RWPE2 (cell line): ENCODE measurements around the gene ANKRD60.

Source experiments
- ATAC-seq: fragments of 200-7000 bp; cut with Tn5 transposase; 3 replicates; pipeline ENCODE4 v1.9.1; 2021; ENCODE audit warnings: low read depth
- DNase-seq: peaks from one replicate; pipeline ENCODE4 v3.0.0-alpha.2; 2020; ENCODE audit warnings: low spot score
- H3K27ac ChIP-seq: fragments of 450-650 bp; 2 replicates; pipeline ENCODE4 v1.5.1; 2017; ENCODE audit warnings: mild to moderate bottlenecking; ENCODE audit not compliant: poor library complexity, severe bottlenecking
- H3K27me3 ChIP-seq: fragments of 250-450 bp; sonication (Bioruptor Pico); 2 replicates; pipeline ENCODE4 v1.5.1; 2021; ENCODE audit warnings: mild to moderate bottlenecking, moderate library complexity; ENCODE audit not compliant: insufficient read depth, poor library complexity, severe bottlenecking
- H3K36me3 ChIP-seq: fragments of 250-450 bp; sonication (Bioruptor Pico); 2 replicates; pipeline ENCODE4 v1.5.1; 2020; ENCODE audit warnings: low read depth, mild to moderate bottlenecking, moderate library complexity
- H3K4me1 ChIP-seq: fragments of 250-450 bp; sonication (Bioruptor Pico); 2 replicates; pipeline ENCODE4 v1.5.1; 2021; ENCODE audit warnings: mild to moderate bottlenecking, moderate library complexity; ENCODE audit not compliant: insufficient read depth, poor library complexity, severe bottlenecking
- H3K4me3 ChIP-seq: fragments of 250-450 bp; sonication (Bioruptor Pico); 2 replicates; pipeline ENCODE4 v1.5.1; 2021; ENCODE audit warnings: mild to moderate bottlenecking, moderate library complexity; ENCODE audit not compliant: severe bottlenecking
- H3K9me3 ChIP-seq: fragments of 250-450 bp; sonication (Bioruptor Pico); 2 replicates; pipeline ENCODE4 v1.5.1; 2021; ENCODE audit warnings: mild to moderate bottlenecking, moderate library complexity; ENCODE audit not compliant: severe bottlenecking
- TF ChIP-seq, protein P1 (sequence below): fragments of 450-650 bp; IDR thresholded peaks from one replicate; pipeline ENCODE4 v1.5.1; 2017; ENCODE audit warnings: mild to moderate bottlenecking, moderate library complexity; ENCODE audit not compliant: poor library complexity, severe bottlenecking

Gene ANKRD60

DNA sequence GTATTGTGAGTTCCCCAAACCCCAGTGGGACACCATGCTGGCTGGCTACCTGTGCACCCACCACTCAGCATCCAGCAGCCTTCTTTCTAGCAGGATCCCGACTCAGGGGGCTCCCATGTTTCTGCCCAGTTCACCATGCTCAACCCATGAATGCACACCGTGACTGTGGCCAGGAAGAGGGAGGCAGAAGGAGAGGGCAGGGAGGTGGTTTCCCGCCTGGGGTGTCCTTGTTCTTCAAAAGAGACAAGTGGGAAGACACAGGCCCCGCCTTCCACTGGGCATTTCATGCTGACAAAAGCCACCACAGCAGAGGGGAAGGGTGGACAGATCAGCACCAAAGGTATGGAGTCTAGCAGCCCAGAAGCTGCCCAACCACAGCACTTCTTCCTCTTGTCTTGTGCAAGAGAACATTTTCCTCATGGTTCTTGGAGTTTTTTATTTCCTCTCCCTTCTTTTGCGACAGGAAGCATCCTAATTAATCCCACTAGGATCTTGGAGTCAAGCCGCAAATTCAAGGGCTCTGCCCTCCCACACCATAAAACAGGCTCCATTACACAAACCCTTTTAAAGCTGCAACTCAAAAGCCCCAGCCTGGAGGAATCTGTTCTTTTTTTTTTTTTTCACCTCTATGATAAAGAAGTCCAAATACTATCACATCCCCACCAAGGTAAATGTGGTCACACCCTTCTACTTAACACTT is 13.5 kb upstream of the ANKRD60 start:
- H3K27me3 ChIP-seq, result no peaks in the 10 kb centered on the region
- DNase-seq, result peak; percentile 79
- H3K4me3 ChIP-seq, result no peak overlapping the region
- peaks cover 59% of the 10 kb centered on the region for H3K36me3 ChIP-seq
- no peak for ATAC-seq
- no peaks in the 10 kb centered on the region for H3K4me1 ChIP-seq
- no peaks in the 10 kb centered on the region for H3K9me3 ChIP-seq
- H3K27ac ChIP-seq, result no peak overlapping the region
- TF ChIP-seq, protein P1, sequence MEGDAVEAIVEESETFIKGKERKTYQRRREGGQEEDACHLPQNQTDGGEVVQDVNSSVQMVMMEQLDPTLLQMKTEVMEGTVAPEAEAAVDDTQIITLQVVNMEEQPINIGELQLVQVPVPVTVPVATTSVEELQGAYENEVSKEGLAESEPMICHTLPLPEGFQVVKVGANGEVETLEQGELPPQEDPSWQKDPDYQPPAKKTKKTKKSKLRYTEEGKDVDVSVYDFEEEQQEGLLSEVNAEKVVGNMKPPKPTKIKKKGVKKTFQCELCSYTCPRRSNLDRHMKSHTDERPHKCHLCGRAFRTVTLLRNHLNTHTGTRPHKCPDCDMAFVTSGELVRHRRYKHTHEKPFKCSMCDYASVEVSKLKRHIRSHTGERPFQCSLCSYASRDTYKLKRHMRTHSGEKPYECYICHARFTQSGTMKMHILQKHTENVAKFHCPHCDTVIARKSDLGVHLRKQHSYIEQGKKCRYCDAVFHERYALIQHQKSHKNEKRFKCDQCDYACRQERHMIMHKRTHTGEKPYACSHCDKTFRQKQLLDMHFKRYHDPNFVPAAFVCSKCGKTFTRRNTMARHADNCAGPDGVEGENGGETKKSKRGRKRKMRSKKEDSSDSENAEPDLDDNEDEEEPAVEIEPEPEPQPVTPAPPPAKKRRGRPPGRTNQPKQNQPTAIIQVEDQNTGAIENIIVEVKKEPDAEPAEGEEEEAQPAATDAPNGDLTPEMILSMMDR, result no peak

DNA sequence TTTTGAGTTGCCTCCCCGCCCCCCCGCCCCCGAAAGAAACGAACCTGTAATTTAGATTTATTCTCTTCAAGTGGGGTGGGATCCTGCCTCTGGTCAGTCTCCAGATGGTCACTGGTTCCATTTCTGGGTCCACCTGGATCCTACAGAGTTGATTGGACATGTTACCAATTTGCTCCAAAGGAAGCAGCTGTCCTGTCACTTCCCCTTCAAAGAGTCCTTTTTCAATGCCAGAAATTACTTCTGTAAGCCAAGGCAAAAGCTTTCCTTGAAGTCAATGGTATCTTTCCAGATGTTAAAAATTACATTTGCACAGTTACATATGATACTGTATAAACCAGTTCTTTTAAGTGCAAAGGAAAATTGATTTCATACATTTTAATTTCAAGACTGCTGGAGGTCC is 12.0 kb upstream of the ANKRD60 start:
- DNase-seq (no peak), ATAC-seq (no peak)
- Histone ChIP-seq H3K4me1 (no peaks in the 10 kb centered on the region), H3K27me3 (no peaks in the 10 kb centered on the region), H3K4me3 (no peak overlapping the region), H3K27ac (no peak overlapping the region), H3K9me3 (no peaks in the 10 kb centered on the region), H3K36me3 (peaks cover 47% of the 10 kb centered on the region)
- TF ChIP-seq, protein P1, result no peak

DNA sequence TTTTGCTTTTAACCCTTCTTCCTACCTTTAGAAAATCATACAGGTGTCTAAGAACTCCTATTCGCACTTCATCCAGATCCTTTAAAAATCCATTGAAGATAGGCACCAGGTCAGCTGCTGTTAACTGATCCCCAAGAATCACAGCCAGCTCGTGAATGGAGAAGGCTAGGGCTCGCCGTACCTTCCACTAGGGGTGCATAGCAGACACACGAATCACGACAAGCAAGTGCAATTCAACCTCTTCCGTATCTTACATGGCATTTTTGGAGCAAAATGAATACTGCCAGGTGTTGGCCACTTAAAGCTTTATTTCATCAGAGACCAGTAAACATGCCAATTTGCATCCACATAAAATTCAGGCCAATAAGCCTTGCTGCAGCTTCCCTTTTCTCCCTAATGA is 10.8 kb upstream of the ANKRD60 start:
- H3K36me3 ChIP-seq, result peaks cover 38% of the 10 kb centered on the region
- H3K27ac ChIP-seq, result no peak overlapping the region
- DNase-seq (no peak), ATAC-seq (peak; percentile 20; the same call in 1 of the 3 replicates)
- no peaks in the 10 kb centered on the region for H3K9me3 ChIP-seq
- H3K27me3 ChIP-seq, result no peaks in the 10 kb centered on the region
- H3K4me1 ChIP-seq, result no peaks in the 10 kb centered on the region
- TF ChIP-seq, protein P1, result peak; percentile 27
- H3K4me3 ChIP-seq, result no peak overlapping the region

DNA sequence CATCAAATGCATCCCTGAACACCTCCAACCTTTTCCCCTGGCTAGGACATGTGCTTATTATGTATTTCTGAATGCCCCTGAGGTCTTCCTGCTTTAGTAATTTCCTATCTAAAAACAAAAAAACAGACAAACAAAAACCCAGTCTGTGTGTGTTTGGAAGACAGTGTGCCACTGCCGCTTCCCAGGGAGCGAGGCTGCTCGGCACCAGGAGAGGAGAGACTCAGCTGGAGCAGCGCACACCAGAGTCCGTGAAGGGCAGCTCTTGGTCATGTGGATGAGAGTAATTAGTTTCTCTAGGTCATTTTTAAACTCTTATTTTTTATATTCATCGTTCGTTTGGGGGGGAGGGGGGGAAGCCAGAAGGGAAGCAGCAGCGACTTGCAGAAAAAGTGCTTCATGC is 10.0 kb upstream of the ANKRD60 start:
- H3K9me3 ChIP-seq, result no peaks in the 10 kb centered on the region
- no peak for DNase-seq
- peaks cover 34% of the 10 kb centered on the region for H3K36me3 ChIP-seq
- no peak for ATAC-seq
- H3K4me1 ChIP-seq, result no peaks in the 10 kb centered on the region
- H3K4me3 ChIP-seq, result no peak overlapping the region
- H3K27me3 ChIP-seq, result no peaks in the 10 kb centered on the region
- no peak overlapping the region for H3K27ac ChIP-seq
- TF ChIP-seq, protein P1, result no peak
